ENCODE measurements around the gene FAM234B. TPM values are rescaled to one million over a fixed set of nuclear protein-coding genes. Genes with fewer than 3 reads are reported as not detected.

Gene FAM234B
- total and polyA plus RNA-seq, 7 experiments from 2014 or later: 2.6 to 5.8 (median 4.3) TPM

DNA sequence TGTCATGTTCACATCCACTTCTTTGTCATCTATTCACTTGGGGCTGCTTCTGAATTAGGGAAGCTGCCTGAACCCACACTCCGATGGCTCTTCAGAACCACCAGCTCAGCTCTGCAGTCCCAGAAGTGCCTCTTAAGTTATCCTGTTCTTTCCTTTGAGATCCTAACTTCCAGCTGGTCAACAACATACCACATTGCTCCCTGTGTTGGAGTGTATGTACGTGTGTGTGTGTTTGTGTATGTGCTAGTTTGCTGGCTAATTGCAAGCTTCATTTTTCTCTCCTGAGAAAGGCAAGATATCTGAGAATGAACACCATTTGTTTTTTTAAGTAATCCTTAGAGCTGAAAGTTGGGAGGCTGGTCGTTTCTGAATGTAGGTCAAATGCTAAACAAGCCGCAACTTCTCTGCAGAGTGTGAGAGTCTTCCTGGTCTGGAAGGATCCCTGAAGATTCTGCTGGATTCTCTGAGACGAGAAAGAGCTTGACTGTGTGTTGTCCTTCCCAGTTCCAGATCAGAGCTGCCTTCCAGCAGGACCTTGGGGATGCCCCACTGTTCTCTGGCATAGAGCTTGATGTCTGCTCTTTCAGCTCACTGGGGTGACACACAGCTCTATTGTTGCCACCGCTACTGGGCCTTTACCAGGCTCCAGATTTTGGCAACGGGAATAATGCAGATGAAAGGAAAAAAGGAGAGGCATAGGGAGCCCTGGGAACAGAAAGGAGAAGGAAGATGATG, 58.4 kb downstream of the FAM234B start:
- H3K4me1 ChIP-seq (ENCODE audit: control insufficient read depth in 2 of 2, insufficient read depth in 2 of 2, low read length in 2 of 2): peaks cover 6 to 31% of the 10 kb centered on the region in 2 donors
- H3K27me3 ChIP-seq (ENCODE audit: control insufficient read depth in 2 of 2, insufficient read depth in 2 of 2, low read length in 2 of 2): no peaks in the 10 kb centered on the region
- no peaks in the 10 kb centered on the region for H3K36me3 Mint-ChIP-seq
- H3K27ac ChIP-seq (ENCODE audit: low read depth, low read length): peak overlapping the region; percentile 92
- H3K27ac Mint-ChIP-seq: peak overlapping the region; percentile 85 to 98 (median 94)
- DNase-seq (no peak), ATAC-seq (no peak)
- H3K36me3 ChIP-seq (ENCODE audit: control insufficient read depth in 2 of 3, insufficient read depth in 3 of 3, low read length in 3 of 3): no peaks in the 10 kb centered on the region
- no peaks in the 10 kb centered on the region for H3K9me3 ChIP-seq (ENCODE audit: control insufficient read depth in 2 of 3, low read length in 3 of 3)
- peaks cover 0 to 8% (median 0%) of the 10 kb centered on the region in 5 donors for H3K27me3 Mint-ChIP-seq
- intact Hi-C loops (cut with micrococcal nuclease): loop anchor here (5.0 to 10.0 kb wide), 10 partner anchors 40 to 1700 kb away; partner anchors contain the start of genes APOLD1 (in 1 of the 2), ATF7IP (in 1 of the 2), BORCS5 (in 1 of the 2) and C12orf60 (in 1 of the 2)
- peaks cover 24 to 47% (median 43%) of the 10 kb centered on the region in 7 donors for H3K4me1 Mint-ChIP-seq
- CTCF ChIA-PET: interaction anchor here (8.6 kb wide), 1 partner anchor 108 kb away, joined by 125 read pairs; no protein-coding TSS in a partner anchor
- H3K9me3 Mint-ChIP-seq: no peaks in the 10 kb centered on the region
- H3K4me3 Mint-ChIP-seq: peak overlapping the region; percentile 26 to 85 (median 82)
- H3K4me3 ChIP-seq (ENCODE audit: low read length): no peak overlapping the region
- POLR2A ChIA-PET: interaction anchor here (0.8 to 1.6 kb wide), 4 partner anchors 58 to 315 kb away, joined by 3 to 8 read pairs (median 4); no protein-coding TSS in a partner anchor

DNA sequence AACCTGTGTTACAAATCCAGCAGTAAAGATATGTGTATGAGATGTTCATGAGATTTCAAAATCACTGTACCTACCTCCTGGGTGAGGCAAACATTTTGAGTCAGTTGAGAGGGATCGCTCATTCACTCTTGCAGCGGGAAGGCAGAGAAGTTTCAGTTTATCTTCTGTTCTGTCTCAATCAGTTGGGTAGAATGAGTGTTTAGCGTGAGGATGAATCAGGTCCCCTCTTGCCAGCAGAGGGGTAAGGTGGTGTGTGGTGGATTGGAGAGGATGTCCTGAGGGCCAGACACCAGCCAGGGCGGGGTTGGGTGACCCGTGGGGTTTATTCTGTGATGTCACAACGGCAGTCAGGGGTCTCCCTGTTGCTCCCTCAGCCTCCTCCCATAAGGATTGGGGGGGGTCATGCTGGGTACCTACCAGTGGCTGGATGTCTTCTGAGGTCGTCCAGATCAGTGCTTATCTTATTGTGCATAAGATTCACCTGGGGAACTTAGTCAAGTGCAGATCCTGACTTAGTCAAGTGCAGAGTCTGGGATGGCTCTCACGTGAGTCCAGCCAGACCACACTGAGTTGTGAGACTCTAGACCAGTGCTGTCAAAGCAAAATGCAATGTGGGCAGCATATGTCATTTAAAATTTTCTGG, 59.3 kb downstream of the FAM234B start, which contains the start of gene GSG1:
GSG1 (minus strand) TSS at position 277 of the 643 bp plus-strand sequence; CDS start at position 122, 155 bp downstream.
- ChIA-PET POLR2A (interaction anchor here (0.8 to 1.2 kb wide), 2 partner anchors 57 to 105 kb away, joined by 3 read pairs; no protein-coding TSS in a partner anchor), CTCF (interaction anchor here (8.6 kb wide), 1 partner anchor 107 kb away, joined by 125 read pairs; no protein-coding TSS in a partner anchor)
- H3K4me3 Mint-ChIP-seq: peak within 1 kb of the TSS in 8 of 10 donors; percentile 0 to 85 (median 83)
- DNase-seq (no peak), ATAC-seq (no peak)
- Histone ChIP-seq H3K4me3 (ENCODE audit: low read length) (no peak within 1 kb of the TSS), H3K27ac (ENCODE audit: low read depth, low read length) (peak within 1 kb of the TSS; percentile 92), H3K36me3 (ENCODE audit: control insufficient read depth in 2 of 3, insufficient read depth in 3 of 3, low read length in 3 of 3) (no peaks in the 10 kb centered on the region), H3K27me3 (ENCODE audit: control insufficient read depth in 2 of 2, insufficient read depth in 2 of 2, low read length in 2 of 2) (no peaks in the 10 kb centered on the region), H3K4me1 (ENCODE audit: control insufficient read depth in 2 of 2, insufficient read depth in 2 of 2, low read length in 2 of 2) (peaks cover 6 to 26% of the 10 kb centered on the region in 2 donors), H3K9me3 (ENCODE audit: control insufficient read depth in 2 of 3, low read length in 3 of 3) (no peaks in the 10 kb centered on the region)
- H3K36me3 Mint-ChIP-seq: peaks cover 0 to 2% (median 0%) of the 10 kb centered on the region in 5 donors
- H3K27me3 Mint-ChIP-seq: peaks cover 0 to 15% (median 0%) of the 10 kb centered on the region in 5 donors
- peaks cover 0 to 4% (median 0%) of the 10 kb centered on the region in 11 donors for H3K9me3 Mint-ChIP-seq
- peaks cover 18 to 38% (median 35%) of the 10 kb centered on the region in 7 donors for H3K4me1 Mint-ChIP-seq
- peak within 1 kb of the TSS; percentile 85 to 98 (median 94) for H3K27ac Mint-ChIP-seq
- intact Hi-C loops (cut with micrococcal nuclease): loop anchor here (5.0 to 10.0 kb wide), 10 partner anchors 39 to 1699 kb away; partner anchors contain the start of genes APOLD1 (in 1 of the 2), ATF7IP (in 1 of the 2), BORCS5 (in 1 of the 2) and C12orf60 (in 1 of the 2)

DNA sequence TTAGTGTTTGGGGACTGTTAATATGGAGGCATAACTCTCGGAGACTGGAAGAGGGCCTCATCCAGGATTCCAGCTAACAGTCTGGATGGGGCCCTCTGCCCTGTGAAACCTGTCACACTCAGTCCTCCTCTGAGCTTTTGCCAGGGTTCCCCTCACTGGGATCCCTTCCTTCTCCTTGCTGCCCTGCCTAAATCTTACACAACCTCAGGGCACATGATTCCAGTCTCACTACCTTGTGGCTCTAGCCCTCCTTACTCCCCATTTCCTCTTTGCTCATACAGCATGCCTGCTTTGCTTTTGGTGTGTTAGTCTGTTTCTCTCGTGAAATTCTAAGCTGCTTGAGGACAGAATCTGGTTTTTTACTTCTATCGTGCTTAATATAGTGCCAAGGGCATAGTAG, 60.2 kb downstream of the FAM234B start:
- DNase-seq: no peak
- Mint-ChIP-seq H3K4me3 (no peak overlapping the region), H3K9me3 (peaks cover 0 to 6% (median 0%) of the 10 kb centered on the region in 11 donors), H3K4me1 (peaks cover 12 to 29% (median 26%) of the 10 kb centered on the region in 7 donors), H3K36me3 (peaks cover 0 to 3% (median 0%) of the 10 kb centered on the region in 5 donors), H3K27ac (peak overlapping the region in 1 of 9 donors; percentile 29), H3K27me3 (peaks cover 0 to 20% (median 0%) of the 10 kb centered on the region in 5 donors)
- H3K27ac ChIP-seq (ENCODE audit: low read depth, low read length): no peak overlapping the region
- ChIA-PET POLR2A (interaction anchor here (1.2 kb wide), 1 partner anchor 63 kb away, joined by 3 read pairs; no protein-coding TSS in a partner anchor), CTCF (interaction anchor here (2.5 kb wide), 1 partner anchor 107 kb away, joined by 12 read pairs; no protein-coding TSS in a partner anchor)
- intact Hi-C loops (cut with micrococcal nuclease): loop anchor here (5.0 to 10.0 kb wide), 10 partner anchors 38 to 1698 kb away; partner anchors contain the start of genes APOLD1 (in 1 of the 2), ATF7IP (in 1 of the 2), BORCS5 (in 1 of the 2) and C12orf60 (in 1 of the 2)
- H3K4me1 ChIP-seq (ENCODE audit: control insufficient read depth in 2 of 2, insufficient read depth in 2 of 2, low read length in 2 of 2): peaks cover 6 to 18% of the 10 kb centered on the region in 2 donors
- no peaks in the 10 kb centered on the region for H3K9me3 ChIP-seq (ENCODE audit: control insufficient read depth in 2 of 3, low read length in 3 of 3)
- H3K4me3 ChIP-seq (ENCODE audit: low read length): no peak overlapping the region
- no peaks in the 10 kb centered on the region for H3K27me3 ChIP-seq (ENCODE audit: control insufficient read depth in 2 of 2, insufficient read depth in 2 of 2, low read length in 2 of 2)
- no peaks in the 10 kb centered on the region for H3K36me3 ChIP-seq (ENCODE audit: control insufficient read depth in 2 of 3, insufficient read depth in 3 of 3, low read length in 3 of 3)
- no peak for ATAC-seq

DNA sequence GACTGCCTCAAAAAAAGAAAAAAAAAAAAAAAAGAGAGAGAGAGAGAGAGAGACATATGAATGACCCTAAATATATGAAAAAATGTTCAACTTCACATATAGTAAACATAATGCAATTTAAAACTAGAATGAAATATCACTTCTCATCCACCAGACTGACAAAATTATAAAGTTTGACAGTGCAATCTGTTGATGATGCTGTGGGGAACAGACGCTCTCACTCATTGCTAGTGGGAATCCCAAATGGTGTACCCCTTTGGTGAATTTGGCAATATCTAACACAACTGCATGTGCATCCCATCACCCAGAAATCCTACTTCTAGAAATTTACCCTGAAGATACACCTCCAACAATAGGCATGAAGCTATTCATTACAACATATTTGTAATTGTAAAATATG, 61.6 kb downstream of the FAM234B start:
- Mint-ChIP-seq H3K36me3 (peaks cover 0 to 3% (median 0%) of the 10 kb centered on the region in 5 donors), H3K27ac (no peak overlapping the region), H3K4me3 (no peak overlapping the region), H3K4me1 (peaks cover 7 to 16% (median 15%) of the 10 kb centered on the region in 7 donors), H3K9me3 (peaks cover 0 to 6% (median 0%) of the 10 kb centered on the region in 11 donors), H3K27me3 (peaks cover 0 to 27% (median 0%) of the 10 kb centered on the region in 5 donors)
- intact Hi-C loops (cut with micrococcal nuclease): loop anchor here (10.0 kb wide), 2 partner anchors 751 to 1309 kb away; partner anchors contain the start of genes BORCS5 (in 1 of the 2) and MANSC1 (in 1 of the 2)
- CTCF ChIA-PET: interaction anchor here (1.1 to 2.5 kb wide), 2 partner anchors 102 to 106 kb away, joined by 3 to 12 read pairs; no protein-coding TSS in a partner anchor
- Histone ChIP-seq H3K9me3 (ENCODE audit: control insufficient read depth in 2 of 3, low read length in 3 of 3) (no peaks in the 10 kb centered on the region), H3K4me3 (ENCODE audit: low read length) (no peak overlapping the region), H3K27ac (ENCODE audit: low read depth, low read length) (no peak overlapping the region), H3K36me3 (ENCODE audit: control insufficient read depth in 2 of 3, insufficient read depth in 3 of 3, low read length in 3 of 3) (no peaks in the 10 kb centered on the region), H3K4me1 (ENCODE audit: control insufficient read depth in 2 of 2, insufficient read depth in 2 of 2, low read length in 2 of 2) (peaks cover 0 to 8% of the 10 kb centered on the region in 2 donors), H3K27me3 (ENCODE audit: control insufficient read depth in 2 of 2, insufficient read depth in 2 of 2, low read length in 2 of 2) (no peaks in the 10 kb centered on the region)
- ATAC-seq: no peak
- POLR2A ChIA-PET: interaction anchor here (1.2 kb wide), 1 partner anchor 62 kb away, joined by 3 read pairs; no protein-coding TSS in a partner anchor
- no peak for DNase-seq

DNA sequence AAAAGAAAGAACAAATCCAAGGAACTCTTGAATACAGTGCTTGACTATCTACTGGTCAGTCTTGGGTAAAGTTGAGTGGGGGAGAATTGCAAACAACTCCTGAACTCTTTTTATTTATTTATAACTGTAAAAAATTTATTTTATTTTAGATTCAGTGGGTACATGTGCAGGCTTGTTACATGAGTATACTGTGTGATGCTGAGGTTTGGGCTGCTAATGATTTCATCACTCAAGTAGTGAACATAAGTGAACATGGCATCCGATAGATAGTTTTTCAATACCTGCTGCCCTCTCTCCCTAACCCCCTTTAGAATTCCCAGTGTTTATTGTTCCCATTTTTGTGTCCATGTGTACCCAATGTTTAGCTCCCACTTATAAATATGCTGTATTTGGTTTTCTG, 62.5 kb downstream of the FAM234B start:
- no peak for ATAC-seq
- peaks cover 0 to 3% (median 0%) of the 10 kb centered on the region in 5 donors for H3K36me3 Mint-ChIP-seq
- Histone ChIP-seq H3K4me3 (ENCODE audit: low read length) (no peak overlapping the region), H3K27me3 (ENCODE audit: control insufficient read depth in 2 of 2, insufficient read depth in 2 of 2, low read length in 2 of 2) (no peaks in the 10 kb centered on the region), H3K4me1 (ENCODE audit: control insufficient read depth in 2 of 2, insufficient read depth in 2 of 2, low read length in 2 of 2) (peaks cover 0 to 5% of the 10 kb centered on the region in 2 donors), H3K27ac (ENCODE audit: low read depth, low read length) (no peak overlapping the region), H3K36me3 (ENCODE audit: control insufficient read depth in 2 of 3, insufficient read depth in 3 of 3, low read length in 3 of 3) (no peaks in the 10 kb centered on the region), H3K9me3 (ENCODE audit: control insufficient read depth in 2 of 3, low read length in 3 of 3) (no peaks in the 10 kb centered on the region)
- POLR2A ChIA-PET: no interaction called here
- H3K4me1 Mint-ChIP-seq: peaks cover 6 to 14% (median 11%) of the 10 kb centered on the region in 7 donors
- peaks cover 0 to 6% (median 0%) of the 10 kb centered on the region in 11 donors for H3K9me3 Mint-ChIP-seq
- no peak for DNase-seq
- H3K4me3 Mint-ChIP-seq: no peak overlapping the region
- CTCF ChIA-PET: interaction anchor here (2.5 kb wide), 1 partner anchor 105 kb away, joined by 12 read pairs; no protein-coding TSS in a partner anchor
- peaks cover 0 to 29% (median 0%) of the 10 kb centered on the region in 5 donors for H3K27me3 Mint-ChIP-seq
- no peak overlapping the region for H3K27ac Mint-ChIP-seq
- intact Hi-C loops (cut with micrococcal nuclease): loop anchor here (10.0 kb wide), 2 partner anchors 752 to 1308 kb away; partner anchors contain the start of genes BORCS5 (in 1 of the 2) and MANSC1 (in 1 of the 2)
